Retinal pigment epithelial cell (primary cell): Measurements from ENCODE around the gene TCEA2.

Source experiments
- DNase-seq: peaks from one replicate; pipeline ENCODE4 v3.0.0-alpha.2; 2010; ENCODE audit warnings: low read depth
- H3K4me3 ChIP-seq: 2 replicates; pipeline ENCODE4 v1.5.1; 2011; ENCODE audit warnings: mild to moderate bottlenecking, low read length, control low read depth, moderate library complexity
- CTCF ChIP-seq: conservative IDR thresholded peaks from 2 replicates; pipeline ENCODE4 v1.5.1; 2011; ENCODE audit warnings: low read depth, low read length, control low read depth, inconsistent platforms

The TCEA2 gene

GRCh38 chr20:64024141-64024990 is 38.6 kb upstream of the TCEA2 start:
- H3K4me3 ChIP-seq: no peak overlapping the region
- no peak for DNase-seq
- no peak for TF ChIP-seq CTCF

GRCh38 chr20:64025101-64025825 is 37.7 kb upstream of the TCEA2 start:
- no peak for TF ChIP-seq CTCF
- no peak for DNase-seq
- H3K4me3 ChIP-seq: no peak overlapping the region

- TF ChIP-seq CTCF: no peak
- no peak for DNase-seq
- H3K4me3 ChIP-seq: no peak overlapping the region
These were observed 37.1 kb upstream of the TCEA2 start for GRCh38 chr20:64025826-64026412.

GRCh38 chr20:64027981-64028685 is 34.9 kb upstream of the TCEA2 start:
- DNase-seq: no peak
- no peak for TF ChIP-seq CTCF
- H3K4me3 ChIP-seq: no peak overlapping the region

GRCh38 chr20:64029293-64030117 is 33.5 kb upstream of the TCEA2 start:
- DNase-seq: no peak
- H3K4me3 ChIP-seq: no peak overlapping the region
- TF ChIP-seq CTCF: no peak

- DNase-seq: no peak
- no peak for TF ChIP-seq CTCF
- no peak overlapping the region for H3K4me3 ChIP-seq
These were observed 32.4 kb upstream of the TCEA2 start for GRCh38 chr20:64030371-64031134.
